Stimulated activated CD4-positive, alpha-beta T cell treated with anti-CD3 and anti-CD28 coated beads, Interleukin-2, amount 100 ng/mL, for 48 hours (primary cell): ENCODE measurements around the gene CBLN3.
A peak's percentile ranks its signal among the peaks of the same experiment; 100 is the strongest.

ENCODE experiments used
- DNase-seq, 2 donors: peaks; one replicate each; pipeline ENCODE4 v3.0.0-alpha.2; 2020

The CBLN3 gene

DNA sequence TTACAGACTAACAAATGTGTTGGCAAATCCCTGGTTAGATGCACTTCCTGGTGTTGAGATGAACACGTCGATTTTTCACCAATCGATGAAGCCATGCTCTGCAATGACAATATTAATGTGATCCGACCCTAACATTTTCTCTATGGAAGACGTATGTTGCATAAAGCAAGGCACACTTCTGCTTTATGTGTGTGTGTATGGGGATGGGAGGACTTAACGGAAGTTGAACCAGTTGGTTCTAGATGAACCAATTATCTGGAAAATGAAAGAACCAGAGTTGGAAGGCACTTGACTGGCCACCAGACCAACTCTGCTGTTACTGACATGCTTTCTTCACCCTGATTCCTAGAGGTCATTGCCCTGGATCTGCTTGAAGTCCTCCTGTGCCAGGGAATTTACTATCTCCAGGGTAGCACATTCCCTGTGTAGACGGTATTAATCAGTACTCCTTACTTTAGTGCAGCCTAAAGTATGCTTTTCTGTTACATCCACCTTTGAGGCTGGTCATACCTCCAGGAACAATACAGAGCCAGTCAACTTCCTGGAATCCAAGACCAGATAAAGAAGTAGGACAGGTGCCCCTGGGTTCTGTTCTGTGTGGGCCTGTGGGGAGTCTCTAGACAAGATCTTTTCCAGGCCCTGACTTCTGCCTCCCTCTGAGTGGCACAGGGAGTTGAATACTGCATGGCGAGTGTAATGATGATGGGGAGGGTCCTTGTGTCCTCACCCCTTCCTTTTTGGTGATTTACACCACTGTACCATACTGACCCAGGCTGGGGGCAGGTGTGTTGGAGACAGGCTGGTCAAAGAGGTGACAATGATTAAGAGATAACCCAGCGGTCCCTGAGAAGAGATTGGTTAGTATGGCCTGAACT, 9.0 kb upstream of the CBLN3 start:
- DNase-seq = no peak

GRCh38 chr14:24437736-24438067, 8.2 kb upstream of the CBLN3 start:
- no peak for DNase-seq

DNA sequence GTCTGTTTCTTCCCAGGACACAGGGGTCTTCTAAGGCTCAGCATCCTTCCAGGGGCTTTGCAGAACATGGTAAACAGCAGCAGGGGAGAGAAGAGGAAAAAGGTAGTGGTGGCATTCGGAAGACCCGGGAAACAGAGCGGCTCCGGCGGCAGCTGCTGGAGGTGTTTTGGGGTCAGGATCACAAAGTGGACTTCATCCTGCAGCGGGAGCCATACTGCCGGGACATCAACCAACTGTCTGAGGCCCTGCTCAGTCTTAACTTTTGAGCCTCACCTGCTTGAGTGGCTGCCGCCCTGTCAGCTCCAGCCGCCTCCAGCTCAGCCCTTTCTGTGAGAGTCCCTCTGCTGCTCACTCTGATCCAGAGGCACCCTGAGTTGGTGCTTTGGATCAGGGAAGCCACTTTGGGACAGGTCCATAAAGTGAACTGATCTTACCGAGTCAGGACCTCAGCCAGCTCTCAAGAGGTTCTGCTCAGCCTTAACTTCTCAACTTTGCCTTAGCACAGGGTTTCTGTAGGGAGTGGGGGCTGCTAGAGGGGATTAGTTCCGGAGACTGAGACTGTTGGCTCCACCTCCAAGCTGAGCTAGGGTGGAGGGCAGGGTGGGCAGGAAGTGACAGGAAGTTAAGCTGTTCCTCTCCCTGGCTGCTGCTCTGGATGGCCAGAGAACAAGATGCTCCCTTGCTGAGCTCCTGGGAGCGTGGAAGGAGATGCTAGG, 7.7 kb upstream of the CBLN3 start:
- DNase-seq = no peak

DNA sequence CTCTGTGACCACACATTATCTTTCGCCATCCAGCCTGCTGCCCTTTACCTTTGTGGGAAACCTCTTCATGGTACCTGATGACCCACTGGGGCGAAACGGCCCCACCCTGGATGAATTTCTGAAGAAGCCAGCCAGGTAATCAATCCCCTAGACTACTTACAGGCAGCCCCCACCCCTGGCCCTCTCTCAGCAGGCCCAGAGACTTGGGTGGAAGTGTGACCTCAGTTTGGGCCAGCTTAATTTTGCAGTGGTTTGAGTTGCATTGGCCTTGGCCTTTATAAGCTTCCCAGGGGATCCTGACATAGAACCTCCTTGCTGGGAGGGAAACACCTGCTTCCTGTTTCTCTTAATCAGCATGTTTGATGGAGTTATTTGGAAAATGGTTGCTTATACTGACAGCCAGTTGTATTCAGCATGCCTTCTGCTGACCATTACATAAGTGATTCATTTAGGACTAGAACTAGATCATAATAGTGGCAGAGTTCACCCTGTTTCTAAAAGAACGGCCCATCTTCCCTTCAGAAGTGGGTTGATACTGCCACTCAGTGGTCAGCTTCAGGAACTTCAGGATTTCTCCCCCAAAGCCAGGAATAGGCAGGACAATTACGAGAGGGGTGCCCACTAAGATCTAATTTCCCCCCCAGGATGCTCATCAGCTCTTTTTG, 7.0 kb upstream of the CBLN3 start:
- peak in 1 of 2 donors; percentile 31 for DNase-seq

GRCh38 chr14:24435998-24436354, 6.5 kb upstream of the CBLN3 start:
- no peak for DNase-seq

GRCh38 chr14:24435192-24435810, 5.8 kb upstream of the CBLN3 start:
- DNase-seq = no peak

DNA sequence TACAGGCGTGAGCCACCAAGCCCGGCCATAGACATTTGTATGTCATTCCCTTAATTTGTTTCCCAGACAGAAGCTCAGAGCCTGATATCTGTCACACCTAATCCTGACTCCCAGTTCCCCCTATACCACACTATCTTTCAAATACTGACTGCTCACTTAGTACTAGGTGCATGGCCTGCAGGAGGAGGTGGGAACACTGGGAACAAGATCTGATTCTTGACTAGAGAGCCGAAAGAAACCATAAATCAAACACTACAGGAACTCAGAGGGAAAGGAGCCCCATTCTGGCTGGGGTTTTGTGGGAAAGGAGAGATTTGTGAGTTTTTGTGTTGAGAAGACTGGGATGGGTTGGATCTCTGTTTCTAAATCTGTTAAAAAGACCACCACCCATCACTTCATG, 5.2 kb upstream of the CBLN3 start:
- DNase-seq = no peak

GRCh38 chr14:24434036-24434435, 4.6 kb upstream of the CBLN3 start:
- DNase-seq = no peak

- no peak for DNase-seq
Observed at GRCh38 chr14:24432259-24433131, 3.0 kb upstream of the CBLN3 start.

GRCh38 chr14:24431569-24432258, 2.2 kb upstream of the CBLN3 start:
- DNase-seq = peak; percentile 94 to 95

DNA sequence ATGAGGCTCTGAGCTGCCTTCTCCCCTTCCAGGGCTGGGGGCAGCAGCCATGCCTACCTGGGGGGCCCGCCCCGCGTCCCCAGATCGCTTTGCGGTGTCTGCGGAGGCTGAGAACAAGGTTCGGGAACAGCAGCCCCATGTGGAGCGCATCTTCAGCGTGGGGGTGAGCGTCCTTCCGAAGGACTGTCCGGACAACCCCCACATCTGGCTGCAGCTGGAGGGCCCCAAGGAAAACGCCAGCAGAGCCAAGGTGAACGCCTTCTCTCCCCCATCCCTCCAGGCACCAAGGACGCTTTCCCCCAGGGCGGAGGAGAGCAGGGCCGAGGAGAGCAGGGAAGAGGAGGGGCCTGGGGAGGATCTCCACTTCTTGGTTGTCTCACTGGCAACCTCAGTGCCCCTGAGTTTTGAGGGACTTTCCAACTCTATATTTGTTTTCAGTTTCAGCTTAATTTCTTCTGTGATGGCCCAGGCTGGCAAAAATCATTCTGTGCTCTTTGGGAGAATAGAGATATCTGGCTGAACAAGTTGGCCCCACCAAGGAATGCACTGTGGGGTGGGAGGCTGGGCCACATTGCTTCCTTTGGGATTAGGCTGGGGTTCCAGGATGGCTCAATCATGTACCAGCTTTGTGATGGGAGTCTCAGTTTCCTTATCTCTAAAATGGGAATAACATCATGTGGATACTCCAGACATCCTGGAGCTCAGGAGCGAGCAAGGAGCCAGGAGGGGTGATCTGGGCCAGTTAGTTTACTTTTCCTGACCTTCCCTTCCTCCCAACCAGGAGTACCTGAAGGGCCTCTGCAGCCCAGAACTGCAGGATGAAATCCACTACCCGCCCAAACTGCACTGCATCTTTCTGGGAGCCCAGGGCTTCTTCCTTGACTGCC, 1.5 kb upstream of the CBLN3 start:
- DNase-seq = peak; percentile 41 to 60

GRCh38 chr14:24430143-24430681, 744 bp upstream of the CBLN3 start:
- peak; percentile 46 to 49 for DNase-seq

GRCh38 chr14:24428628-24429394, 657 bp downstream of the CBLN3 start:
- no peak for DNase-seq

DNA sequence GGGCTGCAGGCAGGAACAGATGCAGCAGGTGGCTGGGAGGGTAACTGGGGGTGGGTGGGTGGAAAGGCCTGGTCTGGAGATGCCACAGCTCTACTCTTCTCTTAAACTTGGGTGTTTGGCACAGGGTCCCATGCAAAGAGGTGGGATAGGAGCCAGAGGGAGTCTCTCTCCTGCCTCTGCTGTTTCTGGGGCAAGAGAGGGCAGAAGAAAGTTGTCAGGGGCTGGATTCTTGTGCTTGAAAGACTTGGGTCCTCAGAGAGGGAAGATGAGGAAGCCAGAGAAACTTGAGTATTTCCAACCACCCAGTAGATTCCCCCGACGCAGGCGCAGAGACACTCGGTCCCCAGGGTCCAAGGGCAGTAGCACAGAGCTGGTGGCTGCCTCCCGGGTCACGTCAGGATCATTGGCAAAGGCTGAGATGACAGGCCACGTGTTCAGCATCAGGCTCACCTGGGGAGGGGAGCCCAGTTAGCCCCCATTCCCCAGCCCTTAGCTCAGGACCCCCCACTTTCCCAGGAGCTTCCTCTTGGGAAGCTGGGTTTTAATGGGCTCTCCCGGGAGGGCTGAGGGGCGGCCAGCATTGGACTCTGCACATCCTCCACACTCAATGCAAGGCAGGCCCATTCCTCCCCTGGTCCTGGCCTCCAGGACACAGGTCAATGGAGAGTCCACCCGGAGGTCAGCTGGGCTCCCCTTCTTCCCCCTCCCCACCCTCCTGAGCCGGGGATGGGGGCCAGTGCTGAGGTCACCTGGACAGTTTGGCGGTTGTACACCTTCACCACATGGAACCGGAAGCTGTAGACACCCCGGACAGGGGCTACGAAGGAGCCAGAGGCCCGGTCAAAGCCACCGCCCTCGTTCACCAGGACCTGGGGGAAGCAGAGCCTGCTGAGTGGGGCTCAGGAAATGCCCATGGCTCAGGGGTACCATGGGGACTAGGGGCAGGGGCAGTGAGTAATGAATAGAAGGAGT, 1.6 kb downstream of the CBLN3 start:
- DNase-seq = no peak

GRCh38 chr14:24426912-24427536, 2.4 kb downstream of the CBLN3 start:
- DNase-seq = no peak

DNA sequence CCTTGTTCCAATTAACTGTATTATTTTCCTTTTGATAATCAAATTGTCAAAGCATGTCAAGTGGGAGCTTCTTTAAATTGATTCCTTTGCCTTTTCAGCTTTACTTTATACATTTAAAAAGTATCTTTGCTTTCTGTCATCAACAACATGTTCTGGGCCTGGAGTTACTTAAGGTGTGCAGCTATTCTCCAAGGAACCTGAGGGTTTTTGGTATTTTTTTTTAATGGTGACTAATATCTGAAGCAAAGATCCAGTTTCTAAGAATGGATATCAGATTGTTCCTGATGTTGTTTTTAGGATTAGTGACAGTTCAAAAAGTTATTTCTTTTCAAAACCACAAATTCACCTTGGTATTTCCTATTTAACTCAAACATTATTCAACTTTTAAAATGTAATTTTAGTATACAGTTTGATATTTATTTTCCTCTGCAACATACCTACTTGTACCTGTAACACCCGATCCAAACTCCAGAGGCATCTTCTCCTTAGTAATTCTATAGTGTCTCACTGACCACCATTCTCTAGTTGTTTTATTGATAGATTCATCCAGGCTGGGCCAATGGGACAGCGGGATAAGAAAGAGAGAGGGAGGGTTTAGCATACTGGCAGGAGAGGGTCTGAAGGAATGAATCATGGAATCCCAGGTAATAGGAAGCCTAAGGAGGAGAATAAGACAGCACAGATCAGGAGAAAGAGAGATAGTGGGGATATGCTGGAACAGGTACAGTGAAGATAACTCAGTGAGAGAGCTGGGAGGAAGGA, 3.1 kb downstream of the CBLN3 start:
- DNase-seq = no peak

DNA sequence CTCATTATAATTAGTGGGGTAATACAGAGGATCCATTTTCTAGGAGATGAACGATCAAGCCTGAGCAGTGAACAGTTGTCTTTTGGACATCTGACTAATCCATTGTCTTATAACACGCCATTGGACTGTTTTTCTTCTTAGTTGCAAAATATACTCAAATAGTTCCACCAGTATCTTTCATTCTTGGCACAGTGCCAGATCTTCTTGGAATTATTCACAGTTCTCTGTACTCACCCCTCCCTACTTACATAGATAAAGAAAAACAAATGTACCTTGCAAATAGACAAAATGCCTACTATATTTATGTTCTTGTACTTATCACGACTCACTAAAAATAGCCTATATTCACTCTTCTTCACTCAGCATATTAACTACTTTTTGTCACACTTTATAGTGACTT, 3.8 kb downstream of the CBLN3 start:
- DNase-seq = no peak
